Tibial nerve (tissue), 4 donors: ENCODE results near the gene MITF.

Source experiments
- EP300 ChIP-seq, 2 donors: sonication (generic); formaldehyde crosslinking; IDR thresholded peaks; one replicate each; pipeline ENCODE4 v1.6.1; 2017; ENCODE audit warnings: antibody characterized with exemption in 2 of 2, mild to moderate bottlenecking in 1 of 2
- POLR2A ChIP-seq, 2 donors: fragments of 450-650 bp; IDR thresholded peaks; one replicate each; pipeline ENCODE4 v1.6.1; 2017; ENCODE audit warnings: antibody characterized with exemption in 2 of 2, mild to moderate bottlenecking in 2 of 2, moderate library complexity in 2 of 2
- TF ChIP-seq, protein P1 (sequence below), 5 experiments: fragments of 200-600 bp in 3 of 5; fragments of 450-650 bp in 2 of 5; sonication (generic) in 3 of 5; IDR thresholded peaks; one replicate each; pipeline ENCODE4 v1.5.1; 2016 to 2019; ENCODE audit warnings: antibody characterized with exemption in 5 of 5, mild to moderate bottlenecking in 3 of 5, moderate library complexity in 2 of 5

DNA sequence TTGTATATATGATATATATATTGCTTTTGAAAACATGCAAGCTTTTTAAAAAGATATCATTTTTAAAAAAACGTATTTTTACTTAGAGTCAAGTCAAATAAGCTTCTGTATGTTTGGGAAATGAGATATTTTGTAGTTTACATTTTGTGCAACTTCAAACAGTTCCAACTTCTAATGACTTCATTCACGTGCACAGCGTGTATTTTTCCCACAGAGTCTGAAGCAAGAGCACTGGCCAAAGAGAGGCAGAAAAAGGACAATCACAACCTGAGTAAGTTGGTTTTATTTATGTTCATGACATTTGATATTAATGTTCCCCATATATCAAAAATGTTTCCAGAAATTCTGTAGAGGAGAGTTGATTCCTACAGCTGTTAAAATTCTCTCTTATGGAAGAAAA lies 212.4 kb downstream of the MITF start:
- TF ChIP-seq POLR2A (IDR thresholded peaks at IDR 0.05) (no peak), EP300 (IDR thresholded peaks at IDR 0.05) (no peak)
- TF ChIP-seq, protein P1, sequence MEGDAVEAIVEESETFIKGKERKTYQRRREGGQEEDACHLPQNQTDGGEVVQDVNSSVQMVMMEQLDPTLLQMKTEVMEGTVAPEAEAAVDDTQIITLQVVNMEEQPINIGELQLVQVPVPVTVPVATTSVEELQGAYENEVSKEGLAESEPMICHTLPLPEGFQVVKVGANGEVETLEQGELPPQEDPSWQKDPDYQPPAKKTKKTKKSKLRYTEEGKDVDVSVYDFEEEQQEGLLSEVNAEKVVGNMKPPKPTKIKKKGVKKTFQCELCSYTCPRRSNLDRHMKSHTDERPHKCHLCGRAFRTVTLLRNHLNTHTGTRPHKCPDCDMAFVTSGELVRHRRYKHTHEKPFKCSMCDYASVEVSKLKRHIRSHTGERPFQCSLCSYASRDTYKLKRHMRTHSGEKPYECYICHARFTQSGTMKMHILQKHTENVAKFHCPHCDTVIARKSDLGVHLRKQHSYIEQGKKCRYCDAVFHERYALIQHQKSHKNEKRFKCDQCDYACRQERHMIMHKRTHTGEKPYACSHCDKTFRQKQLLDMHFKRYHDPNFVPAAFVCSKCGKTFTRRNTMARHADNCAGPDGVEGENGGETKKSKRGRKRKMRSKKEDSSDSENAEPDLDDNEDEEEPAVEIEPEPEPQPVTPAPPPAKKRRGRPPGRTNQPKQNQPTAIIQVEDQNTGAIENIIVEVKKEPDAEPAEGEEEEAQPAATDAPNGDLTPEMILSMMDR (IDR thresholded peaks at IDR 0.05) = no peak
